ENCODE data around the gene ZNF599.

The ZNF599 gene
- long read RNA-seq, partial matches to known transcripts, result 0 of 6 reads
- long read RNA-seq, other reads (novel, unspliced or antisense), result 2 of 6 reads

DNA sequence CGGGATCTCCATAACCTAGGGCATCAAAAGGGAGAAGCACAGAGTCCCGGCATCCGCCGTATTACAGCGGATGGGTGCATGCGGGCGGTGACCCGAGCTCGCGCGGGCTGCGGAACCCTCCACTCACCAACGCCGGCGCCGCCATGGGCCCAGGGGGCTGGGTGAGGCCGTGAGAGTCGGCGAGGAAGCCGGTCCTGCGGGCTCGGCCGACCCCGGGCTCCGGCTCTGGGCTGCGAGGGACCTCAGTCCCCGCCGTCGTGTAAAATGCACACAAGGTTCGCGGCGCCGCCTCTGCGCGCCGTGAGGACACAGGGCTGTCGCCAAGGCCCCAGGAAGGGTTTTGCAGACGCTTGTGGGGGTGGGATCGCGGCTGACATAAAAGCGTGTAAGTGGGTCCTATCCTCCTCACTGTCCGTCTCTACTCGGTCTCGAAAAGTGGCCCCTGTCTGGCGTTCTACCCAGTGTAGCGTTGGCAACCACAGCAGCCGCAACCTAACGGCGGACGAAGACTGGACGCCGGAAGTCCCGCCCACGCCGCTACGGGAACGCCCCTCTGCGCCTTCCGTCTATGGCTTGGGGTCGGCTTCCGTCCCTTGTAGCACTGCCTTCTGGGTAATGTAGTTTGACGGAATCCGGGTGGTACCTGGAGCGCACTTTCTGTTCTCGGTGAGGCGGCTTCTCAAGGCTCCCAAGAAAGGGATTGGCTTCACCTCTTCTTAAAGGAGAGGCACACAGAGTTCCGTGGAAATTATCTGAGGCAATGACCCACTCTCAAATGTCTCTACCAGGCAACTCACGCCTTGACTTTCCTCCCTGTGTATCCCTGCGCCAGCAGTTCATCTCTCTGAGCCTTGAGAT lies at the start of gene ZNF599:
Gene ZNF599, minus strand, starts transcription at position 519 of the 858 bp plus-strand sequence. Its CDS starts 374 bp downstream, at position 145.
- DNase-seq (ENCODE audit: low read depth in 1 of 2, low spot score in 1 of 2), result peak; percentile 84 to 91
- H3K4me3 ChIP-seq (replicated peaks; ENCODE audit: insufficient read depth, low read length), result peak within 1 kb of the TSS; percentile 59
- peak; percentile 95 for TF ChIP-seq GABPA (IDR thresholded peaks at IDR 0.05; ENCODE audit: low read depth)
- TF ChIP-seq, protein P1, sequence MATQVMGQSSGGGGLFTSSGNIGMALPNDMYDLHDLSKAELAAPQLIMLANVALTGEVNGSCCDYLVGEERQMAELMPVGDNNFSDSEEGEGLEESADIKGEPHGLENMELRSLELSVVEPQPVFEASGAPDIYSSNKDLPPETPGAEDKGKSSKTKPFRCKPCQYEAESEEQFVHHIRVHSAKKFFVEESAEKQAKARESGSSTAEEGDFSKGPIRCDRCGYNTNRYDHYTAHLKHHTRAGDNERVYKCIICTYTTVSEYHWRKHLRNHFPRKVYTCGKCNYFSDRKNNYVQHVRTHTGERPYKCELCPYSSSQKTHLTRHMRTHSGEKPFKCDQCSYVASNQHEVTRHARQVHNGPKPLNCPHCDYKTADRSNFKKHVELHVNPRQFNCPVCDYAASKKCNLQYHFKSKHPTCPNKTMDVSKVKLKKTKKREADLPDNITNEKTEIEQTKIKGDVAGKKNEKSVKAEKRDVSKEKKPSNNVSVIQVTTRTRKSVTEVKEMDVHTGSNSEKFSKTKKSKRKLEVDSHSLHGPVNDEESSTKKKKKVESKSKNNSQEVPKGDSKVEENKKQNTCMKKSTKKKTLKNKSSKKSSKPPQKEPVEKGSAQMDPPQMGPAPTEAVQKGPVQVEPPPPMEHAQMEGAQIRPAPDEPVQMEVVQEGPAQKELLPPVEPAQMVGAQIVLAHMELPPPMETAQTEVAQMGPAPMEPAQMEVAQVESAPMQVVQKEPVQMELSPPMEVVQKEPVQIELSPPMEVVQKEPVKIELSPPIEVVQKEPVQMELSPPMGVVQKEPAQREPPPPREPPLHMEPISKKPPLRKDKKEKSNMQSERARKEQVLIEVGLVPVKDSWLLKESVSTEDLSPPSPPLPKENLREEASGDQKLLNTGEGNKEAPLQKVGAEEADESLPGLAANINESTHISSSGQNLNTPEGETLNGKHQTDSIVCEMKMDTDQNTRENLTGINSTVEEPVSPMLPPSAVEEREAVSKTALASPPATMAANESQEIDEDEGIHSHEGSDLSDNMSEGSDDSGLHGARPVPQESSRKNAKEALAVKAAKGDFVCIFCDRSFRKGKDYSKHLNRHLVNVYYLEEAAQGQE (IDR thresholded peaks at IDR 0.05; ENCODE audit: insufficient replicate concordance, low read depth), result no peak
- no peak; the same call in 1 of the 2 replicates for TF ChIP-seq SPI1 (IDR thresholded peaks at IDR 0.05; ENCODE audit: borderline replicate concordance, low read depth)
- TF ChIP-seq, protein P2, sequence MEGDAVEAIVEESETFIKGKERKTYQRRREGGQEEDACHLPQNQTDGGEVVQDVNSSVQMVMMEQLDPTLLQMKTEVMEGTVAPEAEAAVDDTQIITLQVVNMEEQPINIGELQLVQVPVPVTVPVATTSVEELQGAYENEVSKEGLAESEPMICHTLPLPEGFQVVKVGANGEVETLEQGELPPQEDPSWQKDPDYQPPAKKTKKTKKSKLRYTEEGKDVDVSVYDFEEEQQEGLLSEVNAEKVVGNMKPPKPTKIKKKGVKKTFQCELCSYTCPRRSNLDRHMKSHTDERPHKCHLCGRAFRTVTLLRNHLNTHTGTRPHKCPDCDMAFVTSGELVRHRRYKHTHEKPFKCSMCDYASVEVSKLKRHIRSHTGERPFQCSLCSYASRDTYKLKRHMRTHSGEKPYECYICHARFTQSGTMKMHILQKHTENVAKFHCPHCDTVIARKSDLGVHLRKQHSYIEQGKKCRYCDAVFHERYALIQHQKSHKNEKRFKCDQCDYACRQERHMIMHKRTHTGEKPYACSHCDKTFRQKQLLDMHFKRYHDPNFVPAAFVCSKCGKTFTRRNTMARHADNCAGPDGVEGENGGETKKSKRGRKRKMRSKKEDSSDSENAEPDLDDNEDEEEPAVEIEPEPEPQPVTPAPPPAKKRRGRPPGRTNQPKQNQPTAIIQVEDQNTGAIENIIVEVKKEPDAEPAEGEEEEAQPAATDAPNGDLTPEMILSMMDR (IDR thresholded peaks at IDR 0.05; ENCODE audit: insufficient read depth, low read length), result no peak
- peak; percentile 77 for TF ChIP-seq POLR2AphosphoS5 (IDR thresholded peaks at IDR 0.05; ENCODE audit: low read depth)
- no peaks in the 10 kb centered on the region for H3K27me3 ChIP-seq (ENCODE audit: insufficient read depth, poor library complexity, severe bottlenecking)
- peak within 1 kb of the TSS; percentile 73 for H3K27ac ChIP-seq (replicated peaks)

DNA sequence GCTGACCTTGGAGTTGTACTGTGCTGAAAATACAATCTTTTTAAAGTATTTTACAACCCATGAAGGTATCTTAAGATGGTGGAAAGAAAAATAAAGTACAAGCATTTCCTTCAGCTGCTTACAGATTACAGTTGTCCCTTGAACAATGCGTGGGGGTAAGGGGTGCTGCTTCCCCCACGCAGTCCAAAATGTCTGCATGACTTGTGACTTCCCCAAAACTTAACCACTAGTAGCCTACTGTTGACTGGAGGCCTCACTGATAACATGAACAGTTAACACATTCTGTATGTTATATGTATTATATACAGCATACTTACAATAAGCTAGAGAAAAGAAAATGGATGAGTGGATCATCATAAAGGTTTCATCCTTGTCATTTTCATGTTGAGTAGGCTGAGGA lies 45.3 kb upstream of the ZNF599 start:
- peak in 1 of 2 experiments; percentile 49 for DNase-seq (ENCODE audit: low read depth in 1 of 2, low spot score in 1 of 2)
- TF ChIP-seq POLR2AphosphoS5 (IDR thresholded peaks at IDR 0.05; ENCODE audit: low read depth), result 0 out of 2 replicates have a peak, but pooled peaks have one; percentile 44
- TF ChIP-seq GABPA (IDR thresholded peaks at IDR 0.05; ENCODE audit: low read depth), result no peak
- peak; percentile 76 for TF ChIP-seq SPI1 (IDR thresholded peaks at IDR 0.05; ENCODE audit: borderline replicate concordance, low read depth)
- Histone ChIP-seq H3K27me3 (ENCODE audit: insufficient read depth, poor library complexity, severe bottlenecking) (no peaks in the 10 kb centered on the region), H3K4me3 (replicated peaks; ENCODE audit: insufficient read depth, low read length) (no peak overlapping the region), H3K27ac (replicated peaks) (peak overlapping the region; percentile 28; the same call in 1 of the 2 replicates)

GRCh38 chr19:34816708-34817107 lies 43.7 kb upstream of the ZNF599 start:
- TF ChIP-seq, protein P1 (IDR thresholded peaks at IDR 0.05; ENCODE audit: insufficient replicate concordance, low read depth), result no peak
- Histone ChIP-seq H3K27ac (replicated peaks) (no peak overlapping the region), H3K27me3 (ENCODE audit: insufficient read depth, poor library complexity, severe bottlenecking) (no peaks in the 10 kb centered on the region), H3K4me3 (replicated peaks; ENCODE audit: insufficient read depth, low read length) (no peak overlapping the region)
- DNase-seq (ENCODE audit: low read depth in 1 of 2, low spot score in 1 of 2), result no peak

GRCh38 chr19:34808566-34808965 lies 35.6 kb upstream of the ZNF599 start:
- H3K27me3 ChIP-seq (ENCODE audit: insufficient read depth, poor library complexity, severe bottlenecking), result no peaks in the 10 kb centered on the region
- DNase-seq (ENCODE audit: low read depth in 1 of 2, low spot score in 1 of 2), result no peak
- H3K4me3 ChIP-seq (replicated peaks; ENCODE audit: insufficient read depth, low read length), result no peak overlapping the region
- TF ChIP-seq POLR2AphosphoS5 (IDR thresholded peaks at IDR 0.05; ENCODE audit: low read depth), result no peak
- no peak overlapping the region for H3K27ac ChIP-seq (replicated peaks)

- TF ChIP-seq GABPA (IDR thresholded peaks at IDR 0.05; ENCODE audit: low read depth), result no peak
- TF ChIP-seq, protein P2 (IDR thresholded peaks at IDR 0.05; ENCODE audit: insufficient read depth, low read length), result no peak
- TF ChIP-seq POLR2AphosphoS5 (IDR thresholded peaks at IDR 0.05; ENCODE audit: low read depth), result no peak
- no peak for TF ChIP-seq SPI1 (IDR thresholded peaks at IDR 0.05; ENCODE audit: borderline replicate concordance, low read depth)
- TF ChIP-seq, protein P1 (IDR thresholded peaks at IDR 0.05; ENCODE audit: insufficient replicate concordance, low read depth), result no peak
- no peak for DNase-seq (ENCODE audit: low read depth in 1 of 2, low spot score in 1 of 2)
- no peak overlapping the region for H3K27ac ChIP-seq (replicated peaks)
- H3K27me3 ChIP-seq (ENCODE audit: insufficient read depth, poor library complexity, severe bottlenecking), result no peaks in the 10 kb centered on the region
- H3K4me3 ChIP-seq (replicated peaks; ENCODE audit: insufficient read depth, low read length), result no peak overlapping the region
These were observed 34.2 kb upstream of the ZNF599 start for GRCh38 chr19:34806976-34807860.
